Prostate gland (tissue), 2 donors: Measurements from ENCODE around the gene SH2B3.

Experiments used
- CTCF ChIP-seq, 4 experiments: fragments of 200-600 bp in 2 of 4; fragments of 450-650 bp in 2 of 4; sonication (generic) in 2 of 4; IDR thresholded peaks; 1 replicate in 3 of 4; 2 replicates in 1 of 4; pipeline ENCODE4 v1.5.1; 2016 to 2019; ENCODE audit warnings: antibody characterized with exemption in 4 of 4, mild to moderate bottlenecking in 2 of 4, moderate library complexity in 2 of 4
- POLR2A ChIP-seq: fragments of 450-650 bp; IDR thresholded peaks from one replicate; pipeline ENCODE4 v1.6.1; 2016; ENCODE audit warnings: antibody characterized with exemption, mild to moderate bottlenecking

DNA sequence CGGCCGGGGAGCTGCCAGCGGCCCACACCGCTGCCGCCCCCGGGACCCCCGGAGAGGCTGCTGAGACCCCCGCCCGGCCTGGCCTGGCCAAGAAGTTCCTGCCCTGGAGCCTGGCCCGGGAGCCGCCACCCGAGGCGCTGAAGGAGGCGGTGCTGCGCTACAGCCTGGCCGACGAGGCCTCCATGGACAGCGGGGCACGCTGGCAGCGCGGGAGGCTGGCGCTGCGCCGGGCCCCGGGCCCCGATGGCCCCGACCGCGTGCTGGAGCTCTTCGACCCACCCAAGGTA lies 12.8 kb downstream of the SH2B3 start:
- TF ChIP-seq CTCF (IDR thresholded peaks at IDR 0.05) (no peak), POLR2A (no peak)
